Measurements from ENCODE around the gene PDYN.
A peak's percentile ranks its signal among the peaks of the same experiment; 100 is the strongest.
"Not testable (repeated sequence)": the region's sequence is repeated elsewhere in the genome, so short reads cannot be mapped to it uniquely, and the experiment has no call there.

Gene PDYN

GRCh38 chr20:1993986-1994385 is at the start of gene PDYN:
PDYN (minus strand) TSS chr20:1994058; CDS start chr20:1983084, 10,974 bp downstream.
- no peak for DNase-seq (ENCODE audit: extremely low read depth in 1 of 2, low read depth in 1 of 2)

- DNase-seq (ENCODE audit: extremely low read depth in 1 of 2, low read depth in 1 of 2): no peak
Measured at GRCh38 chr20:2042400-2042799, 48.5 kb upstream of the PDYN start.

GRCh38 chr20:2038161-2038560 is 44.3 kb upstream of the PDYN start:
- DNase-seq (ENCODE audit: extremely low read depth in 1 of 2, low read depth in 1 of 2): no peak

DNA sequence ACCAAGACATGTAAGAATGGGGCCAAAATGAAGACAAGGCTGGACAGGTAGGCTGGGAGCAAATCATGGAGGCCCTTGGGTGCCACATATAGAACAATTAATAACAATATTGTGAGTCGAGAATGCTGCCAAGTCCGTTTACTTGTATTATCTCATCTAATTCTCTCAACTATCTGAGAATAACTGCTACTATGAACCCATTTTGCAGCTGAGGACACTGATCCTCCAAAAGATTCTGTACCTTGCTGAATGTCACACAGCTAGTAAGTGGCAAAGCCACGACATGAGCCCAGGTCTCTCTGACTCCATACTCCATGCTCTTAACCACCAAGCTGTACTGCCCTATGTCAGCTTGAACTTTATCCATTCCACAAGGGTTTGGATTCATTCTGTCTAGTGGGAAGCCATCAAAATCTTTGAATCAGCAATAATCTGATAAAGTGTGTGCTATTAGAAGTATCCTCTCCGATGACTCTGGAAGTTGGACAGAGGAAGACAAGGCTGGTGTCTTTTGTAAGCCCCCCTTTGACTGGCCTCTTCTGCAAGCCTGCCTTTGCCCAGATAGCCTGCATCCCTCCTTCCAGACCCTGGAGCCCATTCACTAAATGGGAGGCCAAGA is 43.5 kb upstream of the PDYN start:
- no peak for DNase-seq (ENCODE audit: extremely low read depth in 1 of 2, low read depth in 1 of 2)

GRCh38 chr20:2036357-2036756 is 42.5 kb upstream of the PDYN start:
- DNase-seq (ENCODE audit: extremely low read depth in 1 of 2, low read depth in 1 of 2): not testable (repeated sequence)

DNA sequence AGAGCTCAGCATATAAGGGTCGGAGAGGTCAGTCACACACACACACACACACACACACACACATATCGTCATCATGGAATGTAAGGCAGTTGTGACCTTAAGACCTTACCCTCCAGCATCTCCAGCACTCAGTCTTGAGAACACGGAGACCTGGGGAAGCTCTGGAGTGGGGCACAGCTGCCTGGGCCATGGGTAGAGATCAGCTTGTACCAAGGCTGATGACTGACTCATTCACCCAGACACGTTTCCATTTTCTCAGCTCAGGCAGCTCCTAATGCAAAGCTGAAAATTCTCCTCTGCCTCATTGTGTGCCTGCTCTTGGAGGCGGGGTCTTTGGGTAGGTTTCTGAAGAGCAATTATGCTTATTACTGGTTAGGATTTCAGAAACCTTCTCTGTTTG is 38.3 kb upstream of the PDYN start:
- no peak for DNase-seq (ENCODE audit: extremely low read depth in 1 of 2, low read depth in 1 of 2)

DNA sequence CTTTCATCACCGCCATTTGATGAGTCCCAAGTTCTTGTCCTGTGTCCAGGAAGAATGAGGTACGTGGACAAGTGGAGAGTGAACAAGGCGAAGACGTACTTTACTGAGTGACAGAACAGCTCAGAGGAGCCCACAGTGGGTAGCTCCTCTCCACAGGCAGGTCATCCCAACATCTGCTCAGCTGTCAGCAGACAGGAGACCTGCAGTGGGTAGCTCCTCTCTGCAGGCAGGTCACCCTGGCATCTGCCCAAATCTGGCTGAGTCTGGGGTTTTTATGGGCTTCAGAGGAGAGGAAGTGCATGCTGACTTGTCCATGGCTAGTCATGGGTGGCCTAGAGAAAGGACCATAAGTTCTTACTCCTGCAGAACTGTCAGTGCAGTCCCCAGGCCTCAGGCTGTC is 32.7 kb upstream of the PDYN start:
- DNase-seq (ENCODE audit: extremely low read depth in 1 of 2, low read depth in 1 of 2): no peak

GRCh38 chr20:2026004-2026403 is 32.1 kb upstream of the PDYN start:
- no peak for DNase-seq (ENCODE audit: extremely low read depth in 1 of 2, low read depth in 1 of 2)

- DNase-seq (ENCODE audit: extremely low read depth in 1 of 2, low read depth in 1 of 2): no peak
Measured at GRCh38 chr20:2023151-2023550, 29.3 kb upstream of the PDYN start.

DNA sequence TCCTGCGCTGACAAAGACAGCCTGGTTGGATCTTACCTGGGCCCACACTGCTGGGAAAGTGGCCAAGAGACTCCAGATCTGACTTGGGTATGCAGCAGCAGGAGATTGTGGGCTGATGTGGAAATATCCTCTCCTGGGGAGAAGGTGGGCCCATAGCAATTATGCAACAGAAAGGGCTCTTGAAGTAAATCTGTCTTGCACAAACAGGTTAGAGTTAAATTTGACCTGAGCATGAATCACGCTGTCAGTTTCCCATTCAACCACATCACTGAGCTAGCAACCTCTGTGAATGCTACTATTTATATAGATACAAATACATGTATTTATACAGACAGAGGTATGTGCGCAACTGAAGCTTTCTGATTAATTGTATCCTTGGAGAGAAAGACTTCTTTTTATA is 28.3 kb upstream of the PDYN start:
- DNase-seq (ENCODE audit: extremely low read depth in 1 of 2, low read depth in 1 of 2): no peak

GRCh38 chr20:2010533-2010932 is 16.7 kb upstream of the PDYN start:
- no peak for DNase-seq (ENCODE audit: extremely low read depth in 1 of 2, low read depth in 1 of 2)

- DNase-seq (ENCODE audit: extremely low read depth in 1 of 2, low read depth in 1 of 2): peak in 1 of 2 donors; percentile 9
Measured at GRCh38 chr20:2006452-2007361, 12.8 kb upstream of the PDYN start.

DNA sequence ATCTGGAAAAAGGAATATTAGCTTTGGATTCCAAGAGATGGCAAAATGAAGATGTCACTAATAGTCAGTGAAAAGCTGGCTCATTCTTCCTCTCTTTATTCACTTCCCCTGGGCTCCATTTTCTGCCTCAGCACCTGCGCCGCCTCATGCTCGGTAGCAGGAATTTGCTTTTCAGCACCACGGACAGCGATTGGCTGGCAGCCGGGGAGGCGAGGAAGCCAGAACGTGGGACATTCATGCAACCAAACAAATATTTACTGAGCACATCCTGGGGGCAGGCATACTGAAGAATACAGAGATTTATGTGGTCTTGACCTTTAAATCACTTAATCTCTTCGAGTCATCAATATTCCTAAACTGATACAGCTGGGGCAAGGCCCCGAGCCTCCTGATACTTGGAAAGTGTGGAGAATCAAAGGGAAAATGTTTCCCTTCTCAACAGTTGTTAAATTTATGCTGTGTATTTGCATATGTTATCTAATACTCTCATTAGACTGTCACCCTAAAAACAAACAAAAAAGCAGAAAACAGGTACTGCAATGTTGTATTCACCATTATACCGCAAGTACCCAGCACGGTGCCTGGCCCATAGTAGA is 12.1 kb upstream of the PDYN start:
- DNase-seq (ENCODE audit: extremely low read depth in 1 of 2, low read depth in 1 of 2): peak in 1 of 2 donors; percentile 11

DNA sequence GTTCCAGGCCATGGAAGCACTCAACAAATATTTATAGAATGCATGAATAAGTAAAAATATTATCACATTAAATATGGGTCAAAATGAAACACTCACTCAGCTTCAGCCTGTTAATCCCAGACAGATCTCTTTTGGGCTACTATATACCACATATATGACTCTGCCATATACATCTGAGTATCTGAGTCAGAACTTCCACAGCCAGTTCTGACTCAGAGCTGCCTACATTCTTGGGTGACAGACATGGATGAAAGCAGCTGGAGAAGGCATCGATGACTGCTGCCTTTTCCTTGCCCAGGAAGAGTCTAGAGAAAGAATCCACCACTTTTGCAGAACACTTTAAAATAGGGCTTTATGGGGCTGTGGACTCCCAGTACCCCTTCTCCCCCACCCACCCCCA is 11.5 kb upstream of the PDYN start:
- peak in 1 of 2 donors; percentile 2 for DNase-seq (ENCODE audit: extremely low read depth in 1 of 2, low read depth in 1 of 2)

- DNase-seq (ENCODE audit: extremely low read depth in 1 of 2, low read depth in 1 of 2): no peak
Measured at GRCh38 chr20:2004171-2004570, 10.3 kb upstream of the PDYN start.

DNA sequence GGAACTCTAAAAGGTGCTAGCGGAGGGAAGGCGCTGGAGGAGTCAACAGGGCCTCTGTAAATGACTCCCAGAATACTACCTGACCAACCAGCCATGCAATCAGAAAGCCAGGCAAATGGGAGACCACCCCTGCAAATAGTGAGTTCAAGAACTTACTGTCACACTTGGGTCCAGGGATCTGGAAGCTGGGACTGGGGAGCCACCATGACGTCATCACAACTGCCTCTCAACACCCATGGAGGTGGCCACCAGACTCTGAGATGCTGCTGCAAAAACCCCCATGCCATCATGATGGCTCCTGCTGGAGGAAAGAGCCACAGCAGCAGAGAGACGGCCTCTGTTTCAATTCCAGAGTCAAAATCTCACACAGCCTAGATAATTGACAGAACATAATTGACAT is 8.5 kb upstream of the PDYN start:
- no peak for DNase-seq (ENCODE audit: extremely low read depth in 1 of 2, low read depth in 1 of 2)

- no peak for DNase-seq (ENCODE audit: extremely low read depth in 1 of 2, low read depth in 1 of 2)
Measured at GRCh38 chr20:2001119-2001518, 7.3 kb upstream of the PDYN start.

DNA sequence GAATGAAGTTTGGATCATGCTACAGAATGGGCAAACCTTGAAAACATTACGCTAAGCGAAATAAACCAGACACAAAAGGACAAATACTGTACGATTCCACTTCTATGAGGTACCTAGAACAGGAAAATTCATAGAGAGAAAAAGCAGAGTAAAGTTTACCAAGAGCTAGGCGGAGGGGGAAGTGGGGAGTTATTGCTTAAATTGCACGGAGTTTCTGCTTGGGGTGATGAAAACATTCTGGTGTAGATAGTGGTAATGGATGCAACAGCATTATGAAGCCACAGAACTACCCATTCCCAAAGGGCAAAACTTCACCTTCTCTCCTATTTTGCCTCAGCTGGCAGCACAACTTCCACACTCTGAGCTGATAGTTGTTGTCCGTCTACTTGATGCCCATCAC is 6.4 kb upstream of the PDYN start:
- DNase-seq (ENCODE audit: extremely low read depth in 1 of 2, low read depth in 1 of 2): no peak

GRCh38 chr20:1998715-1999114 is 4.9 kb upstream of the PDYN start:
- DNase-seq (ENCODE audit: extremely low read depth in 1 of 2, low read depth in 1 of 2): no peak

DNA sequence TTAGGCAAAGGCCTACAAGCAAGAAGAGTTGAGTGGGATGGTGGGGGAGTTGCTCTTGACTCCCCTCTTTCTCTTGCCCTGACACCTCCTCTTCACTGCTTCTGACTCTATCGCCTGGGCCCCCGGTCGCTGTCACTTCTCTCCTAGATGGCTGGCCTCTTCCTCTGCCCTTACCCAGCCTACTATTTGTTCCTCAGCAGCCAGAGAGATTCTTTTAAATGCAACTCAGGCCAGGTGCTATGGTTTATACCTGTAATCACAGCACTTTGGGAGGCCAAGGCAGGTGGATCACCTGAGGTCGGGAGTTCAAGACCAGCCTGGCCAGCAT is 4.3 kb upstream of the PDYN start:
- DNase-seq (ENCODE audit: extremely low read depth in 1 of 2, low read depth in 1 of 2): no peak

DNA sequence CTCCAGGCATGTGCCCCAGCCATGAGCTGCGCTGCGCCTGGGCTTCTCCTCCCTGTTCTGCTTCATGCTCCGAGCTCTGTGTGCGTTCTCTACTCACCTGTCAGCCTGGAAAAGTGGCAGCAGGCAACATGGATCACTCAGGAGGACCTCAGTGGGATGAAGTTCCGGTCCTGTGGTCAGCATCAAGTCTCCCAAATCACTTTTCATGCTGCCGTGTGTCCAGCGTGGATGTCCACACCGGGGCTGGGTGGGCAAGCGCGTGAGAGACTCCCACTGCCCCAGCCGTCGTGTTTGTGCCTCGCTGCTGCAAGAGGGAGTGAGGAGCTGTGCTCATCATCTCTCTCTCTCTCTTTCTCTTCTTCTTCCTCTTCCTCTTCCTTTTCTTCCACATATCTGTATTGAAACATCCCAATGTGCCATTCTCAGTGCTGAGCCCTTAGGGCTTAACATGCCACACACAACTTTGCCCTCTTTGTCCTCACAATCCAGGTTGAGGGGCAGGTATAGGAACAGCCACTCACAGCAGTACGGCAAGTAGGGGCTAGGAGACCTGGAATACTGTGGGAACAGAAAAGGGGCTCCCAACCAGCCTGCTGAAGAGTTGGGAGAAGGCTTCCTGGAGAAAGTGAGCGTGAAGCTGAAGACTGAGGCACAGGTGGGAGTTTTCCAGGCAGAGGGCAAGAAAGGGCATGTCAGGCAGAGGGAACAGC is 3.8 kb upstream of the PDYN start:
- no peak for DNase-seq (ENCODE audit: extremely low read depth in 1 of 2, low read depth in 1 of 2)
